Ecto neural progenitor cell (in vitro differentiated cells): Measurements from ENCODE around the gene CCDC78.

Experiments
- DNase-seq: peaks from one replicate; pipeline ENCODE4 v3.0.0-alpha.2; 2018; ENCODE audit warnings: low spot score

The CCDC78 gene

GRCh38 chr16:710500-711075 is 15.7 kb downstream of the CCDC78 start:
- no peak for DNase-seq

- peak; percentile 91 for DNase-seq
These were observed 16.4 kb downstream of the CCDC78 start for GRCh38 chr16:709566-710499.

GRCh38 chr16:708959-709358 is 17.3 kb downstream of the CCDC78 start:
- no peak for DNase-seq

DNA sequence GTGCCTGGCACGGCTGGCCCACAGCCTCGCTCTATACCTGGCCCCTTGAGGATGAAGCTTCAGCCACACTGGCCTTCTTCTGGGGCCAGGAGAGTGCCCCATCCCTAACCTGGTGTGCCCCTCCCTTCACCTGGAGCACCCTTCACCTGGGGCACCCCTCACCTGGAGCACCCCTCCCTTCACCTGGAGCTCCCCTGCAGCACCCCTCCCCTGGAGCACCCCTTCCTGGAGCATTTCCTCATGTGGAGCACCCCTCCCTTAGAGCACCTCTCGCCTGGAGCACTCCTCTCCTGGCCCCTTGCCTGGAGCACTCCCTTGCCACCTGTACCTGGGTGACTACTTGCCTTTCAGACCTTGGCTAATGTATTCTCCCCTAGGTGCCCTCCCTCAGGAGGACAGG is 18.2 kb downstream of the CCDC78 start:
- DNase-seq, result no peak

DNA sequence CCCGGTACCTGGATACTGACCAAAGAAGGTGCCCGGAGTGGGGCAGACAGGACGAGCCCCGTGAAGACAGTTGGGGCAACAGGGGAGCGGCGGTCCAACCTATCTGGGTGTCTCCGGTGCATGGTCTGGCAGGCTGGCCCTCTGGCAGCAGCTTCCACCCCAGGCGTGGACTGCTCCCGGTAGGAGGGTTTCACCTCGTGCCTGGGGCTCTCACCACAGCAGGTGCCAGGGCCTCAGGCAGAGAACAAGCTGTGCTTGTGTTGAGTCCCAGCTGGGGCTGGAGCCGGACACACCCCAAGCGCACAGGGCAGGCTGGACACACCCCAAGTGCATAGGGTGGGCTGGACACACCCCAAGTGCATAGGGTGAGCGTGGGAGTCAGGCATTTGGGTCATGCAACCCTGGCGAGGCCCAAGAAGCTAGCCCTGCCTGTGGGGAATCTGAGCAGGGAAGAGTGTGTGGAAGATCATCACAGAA is 19.1 kb downstream of the CCDC78 start:
- DNase-seq, result no peak

DNA sequence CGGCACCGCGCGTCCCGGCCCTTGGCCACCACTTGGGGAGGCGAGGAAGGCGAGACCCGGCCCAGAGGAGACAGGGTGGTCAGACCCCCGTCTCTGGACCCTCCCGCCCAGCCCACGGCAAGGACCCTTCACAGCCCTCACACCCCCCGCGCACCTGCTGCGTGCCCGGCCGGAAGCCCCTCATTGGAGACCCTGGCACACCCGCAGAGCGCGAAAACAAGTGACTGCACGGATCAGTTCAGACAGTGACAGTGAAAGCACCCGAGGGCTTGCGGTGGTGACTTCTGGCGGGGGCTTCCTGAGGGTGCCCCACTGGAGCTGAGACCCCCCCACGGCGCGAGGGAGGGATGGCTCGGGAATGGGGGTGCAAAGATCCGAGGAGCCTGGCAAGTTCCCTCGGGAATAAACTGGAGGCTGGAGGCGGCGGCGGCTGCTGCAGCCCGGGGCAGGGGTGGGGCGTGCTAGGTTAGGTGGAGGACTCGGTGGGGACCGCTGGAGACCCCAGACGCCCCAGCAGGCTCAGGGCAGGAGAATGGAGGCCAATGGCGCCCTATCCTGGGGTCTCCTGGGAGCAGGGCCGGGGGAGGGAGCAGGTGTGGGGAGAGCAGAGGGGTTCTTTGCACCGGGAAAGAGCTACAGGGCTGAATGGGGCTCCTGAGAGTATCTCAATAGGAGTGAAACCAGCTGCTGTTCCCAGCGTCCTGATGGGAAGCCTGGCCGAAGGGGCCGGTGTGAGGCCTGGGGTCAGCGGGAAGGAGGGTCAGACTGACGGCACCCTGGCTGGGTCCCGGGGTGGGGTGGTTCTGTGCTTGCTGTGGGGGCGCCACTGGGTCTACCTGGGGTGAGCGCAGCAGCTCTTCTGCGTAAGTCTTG is 19.8 kb downstream of the CCDC78 start:
- DNase-seq, result no peak

DNA sequence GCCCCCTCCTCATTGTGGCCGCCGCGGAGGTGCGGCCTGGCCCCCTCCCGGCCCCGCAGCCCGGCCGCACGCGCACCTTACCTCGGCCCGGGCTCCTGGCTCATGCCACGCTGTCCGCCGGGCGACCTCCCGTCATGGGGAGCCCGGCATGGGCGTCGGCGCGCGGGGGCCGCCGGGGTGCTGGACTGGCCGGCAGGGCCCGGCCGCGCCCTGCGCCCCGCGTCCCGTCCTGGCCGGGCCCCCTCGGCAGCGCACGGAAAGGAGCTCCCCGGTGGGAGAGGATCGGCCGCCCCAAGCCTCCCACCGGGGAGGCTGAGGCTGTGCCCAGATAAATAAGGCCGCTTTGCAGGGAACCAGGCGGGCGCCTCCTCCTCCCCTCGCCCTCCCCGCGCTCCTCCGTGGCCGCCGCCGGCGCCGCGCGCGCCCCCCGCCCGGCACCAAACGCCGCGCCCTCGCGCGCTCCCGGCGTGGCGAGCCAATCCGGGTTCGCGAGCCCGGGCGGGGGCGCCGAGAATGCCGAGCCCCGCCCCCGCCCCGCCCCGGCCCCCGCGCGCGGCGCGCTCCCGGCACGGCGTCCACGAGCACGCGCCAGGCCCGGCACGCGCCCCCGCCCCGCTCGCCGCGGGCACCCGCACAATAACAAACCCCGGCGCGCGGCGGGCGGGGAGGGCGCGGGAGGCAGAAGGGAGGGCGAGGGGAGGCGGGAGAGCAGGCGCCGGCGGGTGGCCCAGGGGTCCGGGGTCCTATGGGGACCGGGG is 20.6 kb downstream of the CCDC78 start, which contains the start of gene FBXL16:
FBXL16 (minus strand) TSS at position 371 of the 758 bp plus-strand sequence. CDS start 8,396 bp downstream, outside the sequence.
- DNase-seq, result no peak

GRCh38 chr16:704552-705380 is 21.5 kb downstream of the CCDC78 start:
- no peak for DNase-seq

- no peak for DNase-seq
These were observed 22.2 kb downstream of the CCDC78 start for GRCh38 chr16:704047-704446.

GRCh38 chr16:703406-703805 is 22.8 kb downstream of the CCDC78 start:
- no peak for DNase-seq

- DNase-seq, result no peak
These were observed 23.9 kb downstream of the CCDC78 start for GRCh38 chr16:702341-702740.

GRCh38 chr16:700684-701584 is 25.3 kb downstream of the CCDC78 start:
- peak; percentile 86 for DNase-seq

DNA sequence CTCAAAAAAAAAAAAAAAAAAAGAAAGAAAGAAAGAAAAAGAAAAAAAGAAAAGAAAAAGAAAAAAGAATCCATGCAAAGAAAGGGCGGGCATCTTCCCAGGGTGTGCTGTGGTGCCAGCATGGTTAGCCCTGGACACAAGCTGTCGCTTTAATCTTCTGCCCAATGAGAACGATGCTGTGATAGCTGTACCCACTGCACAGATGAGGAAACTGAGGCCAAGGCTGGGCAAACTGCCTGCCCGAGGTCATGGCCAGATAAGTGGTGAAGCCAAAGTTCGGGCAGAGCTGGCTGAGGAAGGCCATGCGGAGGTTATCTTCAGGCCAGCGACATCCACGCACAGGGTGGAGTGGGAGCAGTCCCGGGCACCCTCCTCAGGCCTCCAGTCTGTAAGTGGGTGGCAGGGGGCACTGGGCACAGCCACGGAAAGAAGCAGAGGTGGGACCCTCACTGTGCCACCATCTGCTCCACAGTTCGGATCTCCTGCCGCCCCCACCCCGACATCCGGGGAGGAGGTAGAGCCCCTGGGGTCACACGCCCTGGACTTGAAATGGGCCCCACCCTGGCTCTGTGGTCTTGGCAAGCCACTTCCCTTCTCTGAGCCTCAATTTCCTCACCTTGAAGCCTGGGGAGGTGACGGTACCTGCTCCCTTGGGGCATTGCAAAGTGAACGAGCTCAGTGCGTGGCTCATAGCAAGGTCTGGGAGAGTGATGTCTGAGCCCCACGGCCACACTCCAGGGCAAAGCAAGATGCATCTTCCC is 27.2 kb downstream of the CCDC78 start:
- no peak for DNase-seq

GRCh38 chr16:695355-696089 is 30.7 kb downstream of the CCDC78 start:
- DNase-seq, result no peak

DNA sequence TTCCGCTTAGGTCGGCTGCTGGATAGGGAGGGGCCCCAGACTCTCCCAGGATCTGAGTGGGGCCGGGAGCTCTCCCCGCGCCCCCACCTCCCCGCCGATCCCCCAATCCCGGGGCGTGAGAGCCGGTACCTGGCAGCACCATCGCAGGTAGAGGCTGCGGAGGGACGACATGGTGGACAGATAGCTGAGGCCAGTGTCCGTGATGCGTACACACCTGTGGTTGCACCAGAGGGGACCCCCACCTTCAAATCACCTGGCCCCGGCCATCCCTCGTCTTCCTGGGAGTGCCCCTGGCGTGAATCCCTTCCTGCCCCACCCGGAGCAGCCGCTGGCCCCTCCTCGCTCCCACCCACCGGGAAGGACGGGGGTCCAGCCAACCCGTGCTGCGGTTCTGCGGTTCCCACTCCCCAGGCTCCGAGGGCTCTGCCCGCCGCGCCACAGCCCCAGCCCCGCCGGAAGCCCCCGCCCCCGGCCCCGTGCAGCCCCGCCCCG is 31.3 kb downstream of the CCDC78 start:
- DNase-seq, result no peak

- DNase-seq, result peak; percentile 77
These were observed 31.9 kb downstream of the CCDC78 start for GRCh38 chr16:694187-694862.

GRCh38 chr16:693766-694165 is 32.5 kb downstream of the CCDC78 start:
- no peak for DNase-seq
